ENCODE measurements around the gene RAET1E.
"Not testable (repeated sequence)": the region's sequence is repeated elsewhere in the genome, so short reads cannot be mapped to it uniquely, and the experiment has no call there.

RAET1E gene

DNA sequence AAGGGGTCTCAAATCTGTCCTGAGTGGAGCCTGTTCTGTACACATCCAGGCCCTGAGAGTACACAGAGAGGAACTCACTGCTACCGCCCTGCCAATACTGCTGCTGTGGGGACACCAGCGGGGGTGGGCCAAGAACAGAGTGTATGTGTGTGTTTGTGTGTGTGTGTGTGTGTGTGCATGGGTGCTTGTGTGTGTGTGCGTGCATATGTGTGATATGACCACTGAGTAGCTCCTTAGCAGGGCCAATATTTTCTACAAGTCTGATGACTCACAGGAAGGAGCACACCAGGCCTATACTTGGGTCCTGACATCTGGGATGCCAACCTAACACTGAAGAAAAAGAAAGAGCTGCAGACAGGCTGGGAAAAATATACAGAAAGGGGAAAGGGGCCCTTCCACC is 1.4 kb downstream of the RAET1E start:
- intact Hi-C loops (cut with DNase I): no loop called here
- DNase-seq: no peak

DNA sequence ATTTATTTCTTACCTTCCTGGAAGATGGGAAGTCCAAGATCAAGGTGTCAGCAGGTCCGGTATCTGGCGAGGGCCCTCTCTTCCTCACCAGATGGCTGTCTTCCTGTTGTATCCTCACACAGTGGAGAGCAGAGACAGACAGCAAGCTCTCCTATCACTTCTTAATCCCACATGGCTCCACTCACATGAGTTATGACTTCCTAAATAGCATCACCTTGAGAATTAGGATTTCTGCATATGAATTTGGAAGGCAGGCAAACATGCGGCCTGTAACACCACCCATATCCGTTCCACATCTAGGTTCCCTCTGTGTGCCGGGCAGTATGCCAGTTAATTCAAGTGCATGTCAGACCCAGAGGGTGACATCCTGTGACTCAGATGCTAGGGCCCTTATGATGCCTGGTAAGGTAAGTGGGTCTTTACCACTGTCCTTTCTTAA is 2.1 kb downstream of the RAET1E start:
- DNase-seq: no peak
- intact Hi-C loops (cut with DNase I): no loop called here

DNA sequence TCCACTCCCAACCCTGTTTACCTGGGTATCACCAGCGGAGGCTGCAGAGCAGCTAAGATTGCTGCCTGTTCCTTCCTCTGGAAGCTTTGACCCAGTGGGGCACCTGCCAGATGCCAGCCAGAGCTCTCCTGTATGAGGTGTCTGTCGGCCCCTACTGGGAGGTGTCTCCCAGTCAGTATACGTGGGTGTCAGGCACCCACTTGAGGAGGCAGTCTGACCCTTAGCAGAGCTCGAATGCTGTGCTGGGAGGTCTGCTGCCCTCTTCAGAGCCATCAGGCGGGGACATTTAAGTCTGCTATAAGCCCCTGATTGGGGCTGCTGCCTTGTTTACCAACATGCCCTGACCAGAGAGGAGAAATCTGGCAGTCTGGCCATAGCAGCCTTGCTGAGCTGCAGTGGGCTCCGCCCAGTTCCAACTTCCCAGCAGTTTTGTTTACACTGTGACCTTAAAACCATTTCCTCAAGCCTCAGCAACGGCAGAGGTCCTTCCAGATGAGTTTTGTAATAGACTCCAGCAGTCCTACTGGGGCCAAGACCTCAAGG is 2.8 kb downstream of the RAET1E start:
- intact Hi-C loops (cut with DNase I): no loop called here
- DNase-seq: peak in 1 of 10 donors; percentile 41

DNA sequence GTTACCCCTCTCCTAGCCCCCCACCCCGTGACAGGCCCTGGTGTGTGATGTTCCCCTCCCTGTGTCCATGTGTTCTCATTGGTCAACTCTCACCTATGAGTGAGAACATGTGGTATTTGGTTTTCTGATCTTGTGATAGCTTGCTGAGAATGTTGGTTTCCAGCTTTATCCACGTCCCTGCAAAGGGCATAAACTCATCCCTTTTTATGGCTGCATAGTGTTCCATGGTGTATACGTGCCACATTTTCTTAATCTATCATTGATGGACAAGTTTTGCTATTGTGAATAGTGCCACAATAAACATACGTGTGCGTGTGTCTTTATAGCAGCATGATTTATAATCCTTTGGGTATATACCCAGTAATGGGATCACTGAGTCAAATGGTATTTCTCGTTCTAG is 6.0 kb downstream of the RAET1E start:
- DNase-seq; intact Hi-C loops (cut with DNase I): not testable (repeated sequence)

DNA sequence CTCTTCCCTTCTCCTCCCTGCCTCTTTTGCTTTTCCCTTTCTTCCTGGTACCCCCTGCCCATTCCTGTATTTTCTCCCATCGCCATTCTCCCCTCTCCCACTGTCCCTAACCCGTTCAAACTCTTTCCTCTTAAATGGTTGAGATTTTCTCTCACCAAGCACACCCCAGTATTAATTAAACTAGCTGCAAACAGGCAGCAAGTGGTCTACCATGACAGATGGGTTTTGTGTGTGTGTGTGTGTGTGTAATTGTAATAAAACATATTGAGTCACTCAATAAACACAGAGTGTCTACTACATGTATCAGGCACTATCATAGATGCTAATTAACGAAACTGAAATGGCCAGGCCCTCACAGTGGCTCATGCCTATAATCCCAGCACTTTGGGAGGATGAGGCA is 6.7 kb downstream of the RAET1E start:
- DNase-seq: no peak
- intact Hi-C loops (cut with DNase I): no loop called here

DNA sequence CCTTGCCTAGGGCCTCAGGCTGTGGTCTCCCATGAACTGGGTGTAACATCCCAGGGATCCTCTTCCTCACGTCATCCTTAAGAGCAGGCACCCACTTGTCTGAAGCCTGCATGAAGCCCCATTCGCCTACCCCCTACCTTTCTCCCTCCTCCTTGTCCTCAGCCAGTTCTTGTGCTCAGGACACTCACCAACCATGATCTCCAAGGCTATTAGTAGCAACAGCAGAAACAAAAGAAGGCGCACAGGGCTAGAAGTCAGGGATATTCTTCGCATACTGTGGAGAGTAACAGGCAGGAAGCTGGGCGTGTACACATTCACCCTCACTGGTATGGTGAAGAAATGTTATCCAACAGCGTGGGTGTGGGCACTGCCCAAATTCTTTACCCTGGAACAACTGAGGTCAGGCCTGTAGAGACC is 7.3 kb downstream of the RAET1E start:
- intact Hi-C loops (cut with DNase I): no loop called here
- DNase-seq: peak in 1 of 10 donors; percentile 14

DNA sequence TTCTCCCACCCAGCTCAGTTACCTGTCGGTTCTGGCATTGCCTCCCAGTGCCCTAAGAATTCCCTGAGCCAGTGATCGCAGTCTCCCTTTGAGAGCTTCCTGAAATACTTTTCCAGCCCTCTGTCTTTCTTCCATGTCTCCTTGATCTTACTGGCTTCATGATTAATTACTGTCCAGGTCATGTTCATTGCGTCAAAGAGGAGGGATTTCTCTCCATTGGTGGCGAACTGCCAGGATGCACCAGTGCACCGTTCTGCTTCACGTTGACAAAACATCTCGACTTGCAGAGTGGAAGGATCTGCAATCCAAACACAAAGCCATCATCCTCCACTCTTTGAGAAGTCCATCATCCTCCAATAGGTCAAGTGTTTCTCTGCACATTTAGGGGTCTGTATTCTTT is 8.6 kb downstream of the RAET1E start:
- intact Hi-C loops (cut with DNase I): no loop called here
- no peak for DNase-seq

DNA sequence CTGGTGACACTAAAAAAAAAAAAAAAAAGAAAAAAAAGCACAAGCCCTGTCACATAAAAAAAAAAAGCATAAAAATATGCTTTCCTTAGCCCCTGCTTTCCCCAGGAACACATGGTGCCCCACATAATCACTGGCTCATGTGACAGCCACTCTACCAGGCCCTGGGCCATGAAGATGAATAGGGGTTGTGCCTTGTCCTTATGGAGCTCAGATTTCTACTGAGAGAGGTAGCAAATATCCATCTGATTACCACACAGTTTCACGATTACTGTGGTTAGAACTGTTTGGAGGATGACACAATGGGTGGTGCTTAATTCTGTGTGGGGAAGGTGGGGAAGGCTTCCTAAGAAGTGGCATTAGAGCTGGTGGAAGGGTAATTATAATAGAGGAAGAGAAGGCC is 9.3 kb downstream of the RAET1E start:
- DNase-seq: no peak
- intact Hi-C loops (cut with DNase I): no loop called here

DNA sequence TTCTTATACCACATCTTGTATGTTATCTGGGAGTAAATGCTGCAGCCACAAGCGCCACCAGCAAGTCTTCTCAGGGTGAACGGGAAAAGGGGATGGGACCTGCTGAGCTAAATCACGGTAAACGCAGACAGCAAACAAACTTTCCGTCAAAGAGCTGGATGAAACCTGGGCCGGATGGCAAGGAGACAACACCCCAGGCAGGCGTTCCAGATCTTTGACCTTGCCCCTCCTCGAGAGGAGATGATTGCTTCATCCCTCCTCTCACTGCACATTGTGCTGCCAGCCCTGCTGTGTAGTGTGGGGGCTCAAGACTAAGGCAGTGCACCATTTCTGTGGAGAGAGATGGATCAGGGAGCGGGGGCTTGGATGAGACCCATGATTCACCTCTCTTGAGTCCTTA is 9.8 kb downstream of the RAET1E start:
- DNase-seq: no peak
- intact Hi-C loops (cut with DNase I): no loop called here

DNA sequence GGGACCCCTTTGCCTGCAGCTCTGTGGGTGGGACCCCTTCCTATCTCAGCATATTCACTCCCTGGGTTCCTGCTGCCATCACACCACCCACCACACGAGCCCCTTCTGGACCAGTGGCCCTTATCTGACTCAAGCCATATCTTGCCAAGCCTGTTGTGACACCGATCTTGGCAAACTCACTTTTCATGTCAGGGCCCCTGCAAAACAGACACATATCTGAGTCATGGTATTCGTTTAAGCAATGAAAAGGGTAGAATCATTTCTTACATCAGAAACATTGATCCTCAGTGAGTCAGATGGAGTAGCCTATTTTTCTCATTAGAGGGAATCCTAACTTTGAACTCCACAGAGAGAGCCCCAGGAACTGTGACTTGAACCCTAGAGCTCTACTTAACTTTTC is 10.6 kb downstream of the RAET1E start:
- intact Hi-C loops (cut with DNase I): no loop called here
- no peak for DNase-seq

DNA sequence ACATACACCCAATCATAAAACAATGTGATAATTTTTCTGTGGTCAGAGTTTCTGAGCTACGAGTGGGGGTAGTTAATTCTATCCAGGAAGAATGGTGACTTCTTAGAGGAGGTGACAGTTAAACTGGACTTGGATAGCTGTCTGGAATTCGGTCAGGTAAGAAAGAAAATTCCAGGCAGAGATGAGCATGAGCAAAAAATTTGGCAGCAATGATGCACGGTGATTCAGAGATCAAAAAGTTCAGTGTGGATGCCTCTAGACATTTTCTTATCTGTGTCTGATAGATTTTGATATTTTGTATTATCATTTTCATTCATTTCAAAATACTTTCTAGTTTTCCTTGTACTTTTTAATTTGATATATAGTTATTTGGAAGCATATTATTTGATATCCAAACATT is 12.0 kb downstream of the RAET1E start:
- DNase-seq: no peak
- intact Hi-C loops (cut with DNase I): no loop called here

DNA sequence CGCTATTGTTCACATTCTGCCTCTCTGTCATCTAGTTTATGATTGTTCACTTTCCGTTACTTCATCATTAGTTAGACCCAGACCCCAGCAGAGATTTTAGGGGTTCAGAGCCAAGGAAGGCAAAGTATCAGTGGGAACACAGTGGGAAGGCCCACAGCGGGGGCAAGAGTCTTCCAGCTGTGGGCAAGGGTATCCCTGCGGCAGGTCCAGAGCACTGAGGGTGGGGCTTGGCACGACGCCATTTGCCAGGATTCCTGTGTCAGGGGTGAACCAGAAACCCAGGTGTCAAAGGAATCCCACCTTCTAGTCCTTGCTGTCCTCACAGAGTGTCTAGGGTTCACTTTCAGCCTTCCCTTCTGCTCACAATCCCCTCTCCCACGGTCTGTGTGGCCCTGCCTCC is 13.3 kb downstream of the RAET1E start:
- DNase-seq: peak in 1 of 10 donors; percentile 46

DNA sequence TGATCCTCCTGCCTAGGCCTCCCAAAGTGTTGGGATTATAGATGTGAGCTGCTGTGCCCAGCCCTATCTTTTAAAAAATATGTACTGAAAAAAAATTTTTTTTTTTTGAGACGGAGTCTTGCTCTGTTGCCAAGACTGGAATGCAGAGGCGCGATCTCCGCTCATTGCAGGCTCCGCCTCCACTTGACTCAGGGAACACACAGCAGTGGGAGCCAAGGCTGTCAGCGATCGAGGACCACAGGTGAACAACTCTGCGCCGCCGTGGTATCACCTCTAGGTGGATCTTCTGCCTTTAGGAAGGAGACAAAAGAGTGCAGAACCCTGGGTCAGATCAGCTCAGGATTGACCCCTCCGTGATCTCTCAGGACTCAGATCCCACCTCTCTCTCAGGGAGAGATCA is 13.7 kb downstream of the RAET1E start:
- DNase-seq: peak in 2 of 10 donors; percentile 75 to 81
- intact Hi-C loops (cut with DNase I): no loop called here

More for the DNA sequence above, 13.3 kb downstream of the RAET1E start:
- intact Hi-C loops (cut with DNase I): no loop called here

DNA sequence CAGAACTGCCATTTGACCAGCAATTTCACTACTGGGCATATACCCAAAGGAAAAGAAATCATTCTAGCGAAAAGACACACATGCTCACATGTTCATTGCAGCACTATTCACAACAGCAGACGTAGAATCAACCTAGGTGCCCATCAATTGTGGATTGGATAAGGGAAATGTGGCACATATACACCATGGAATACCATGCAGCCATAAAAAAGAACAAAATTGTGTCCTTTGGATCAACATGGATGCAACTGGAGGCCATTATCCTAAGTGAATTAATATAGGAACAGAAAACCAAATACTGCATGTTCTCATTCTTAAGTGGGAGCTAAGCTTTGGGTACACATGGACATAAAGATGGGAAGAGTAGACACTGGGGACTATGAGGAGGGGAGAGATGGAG is 16.1 kb downstream of the RAET1E start:
- intact Hi-C loops (cut with DNase I): no loop called here
- DNase-seq: no peak

DNA sequence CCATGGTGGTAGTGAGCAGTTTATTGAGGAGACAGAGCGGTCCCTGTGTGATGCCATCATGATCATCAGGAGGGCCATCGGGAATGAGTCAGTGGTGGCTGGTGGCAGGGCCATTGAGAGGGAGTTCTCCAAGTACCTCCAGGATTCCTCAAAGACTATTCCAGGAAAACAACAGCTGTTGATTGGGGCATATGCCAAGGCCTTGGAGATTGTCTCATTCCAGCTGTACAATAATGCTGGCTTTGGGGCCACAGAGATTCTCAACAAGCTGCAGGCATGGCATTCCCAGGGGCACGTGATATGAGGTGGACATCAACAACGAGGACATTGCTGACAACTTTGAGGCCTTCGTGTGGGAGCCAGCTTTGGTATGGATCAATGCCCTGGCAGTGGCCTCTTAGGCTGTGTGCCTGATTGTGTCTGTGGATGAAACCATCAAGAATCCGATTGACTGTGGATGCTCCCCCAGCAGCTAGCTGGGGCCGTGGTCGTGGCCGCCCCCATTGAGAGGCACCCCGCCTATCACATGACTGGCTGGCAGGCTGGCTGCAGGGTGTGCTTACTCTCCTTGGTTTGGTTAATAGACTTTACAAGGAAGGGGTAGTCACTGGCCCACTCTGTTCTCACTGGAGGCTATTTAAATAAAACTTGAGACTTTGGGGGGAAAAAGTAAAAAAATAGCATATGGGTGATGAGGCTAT is 16.7 kb downstream of the RAET1E start:
- DNase-seq: peak in 2 of 10 donors; percentile 21 to 68
- intact Hi-C loops (cut with DNase I): no loop called here

DNA sequence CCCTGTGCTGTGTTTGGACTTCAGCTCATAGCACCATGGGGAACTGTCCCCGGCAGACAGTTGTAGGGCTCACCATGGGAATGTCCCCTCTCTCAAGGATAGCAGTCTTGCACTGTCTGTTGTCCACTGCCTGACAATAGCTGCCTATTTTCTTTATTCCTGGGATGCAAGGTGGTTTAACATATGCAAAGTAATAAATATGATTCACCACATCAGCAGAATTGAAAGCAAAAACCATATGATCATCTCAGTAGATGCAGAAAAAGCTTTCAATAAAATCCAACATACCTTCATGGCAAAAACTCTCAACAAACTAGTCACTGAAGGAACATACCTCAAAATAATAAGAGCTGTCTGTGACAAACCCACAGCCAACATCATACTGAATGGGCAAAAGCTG is 20.3 kb downstream of the RAET1E start:
- intact Hi-C loops (cut with DNase I): no loop called here
- no peak for DNase-seq

DNA sequence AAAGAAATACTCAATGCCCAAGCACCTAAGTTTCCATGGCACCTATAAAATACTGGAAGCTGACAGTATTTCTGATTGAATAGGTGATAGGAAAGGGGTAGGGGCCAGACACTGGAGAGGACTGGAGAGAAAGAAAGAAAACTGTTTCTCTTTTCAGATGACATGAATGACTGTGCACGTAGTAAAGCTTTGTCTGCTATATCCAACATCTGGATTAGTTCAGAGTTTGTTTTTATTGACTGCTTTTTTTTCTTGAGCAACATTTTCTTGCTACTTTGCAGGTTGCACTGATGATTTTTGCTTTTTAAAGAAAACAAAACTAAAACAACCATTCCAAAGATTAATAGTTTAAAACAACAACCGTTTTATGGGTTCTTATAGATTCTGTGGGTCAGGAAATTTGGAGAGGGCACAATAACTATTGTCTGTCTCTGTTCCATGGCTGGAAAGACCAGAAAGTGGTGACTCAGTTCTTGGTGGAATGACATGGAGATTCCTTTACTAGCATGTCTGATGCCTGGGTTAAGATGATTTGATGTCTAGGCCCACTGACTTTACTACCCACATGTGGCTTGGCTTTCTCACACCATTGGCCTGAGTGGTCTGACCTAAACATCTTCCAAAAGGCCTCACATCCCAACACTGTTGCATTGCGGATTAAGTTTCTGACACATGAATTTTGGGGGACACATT is 21.5 kb downstream of the RAET1E start:
- intact Hi-C loops (cut with DNase I): no loop called here
- DNase-seq: no peak

DNA sequence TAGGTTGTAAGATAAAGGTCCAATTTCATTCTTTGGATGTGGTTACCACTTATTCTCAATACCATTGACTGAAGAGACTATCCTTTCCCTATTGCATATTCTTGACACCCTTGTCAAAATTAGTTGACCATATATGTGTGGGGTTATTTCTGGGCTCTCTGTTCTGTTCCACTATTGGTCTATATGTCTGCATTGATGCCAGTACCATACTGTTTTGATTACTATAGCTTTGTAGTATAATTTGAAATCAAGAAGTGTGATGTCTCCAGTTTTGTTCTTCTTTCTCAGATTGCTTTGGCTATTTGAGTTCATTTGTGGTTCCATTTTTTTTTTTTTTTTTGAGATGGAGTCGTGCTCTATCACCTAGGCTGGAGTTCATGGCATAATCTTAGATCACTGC is 25.7 kb downstream of the RAET1E start:
- no peak for DNase-seq
- intact Hi-C loops (cut with DNase I): no loop called here

DNA sequence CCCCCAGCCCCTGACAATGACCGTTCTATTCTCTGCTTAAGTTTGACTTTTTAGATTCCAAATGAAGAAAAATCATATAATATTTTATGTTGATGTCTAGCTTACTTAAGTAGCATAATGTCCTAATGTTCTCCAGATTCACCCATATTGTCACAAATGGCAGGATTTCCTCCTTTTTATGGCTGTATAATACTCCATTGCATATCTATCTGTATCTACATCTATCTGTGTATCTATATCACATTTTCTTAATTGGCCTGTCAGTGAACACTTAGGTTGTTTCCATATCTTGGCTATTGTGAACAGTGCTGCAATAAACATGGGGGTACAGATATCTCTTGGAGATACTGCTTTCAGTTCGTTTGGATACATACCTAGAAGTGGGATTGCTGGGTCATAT is 26.7 kb downstream of the RAET1E start:
- intact Hi-C loops (cut with DNase I): no loop called here
- DNase-seq: no peak

DNA sequence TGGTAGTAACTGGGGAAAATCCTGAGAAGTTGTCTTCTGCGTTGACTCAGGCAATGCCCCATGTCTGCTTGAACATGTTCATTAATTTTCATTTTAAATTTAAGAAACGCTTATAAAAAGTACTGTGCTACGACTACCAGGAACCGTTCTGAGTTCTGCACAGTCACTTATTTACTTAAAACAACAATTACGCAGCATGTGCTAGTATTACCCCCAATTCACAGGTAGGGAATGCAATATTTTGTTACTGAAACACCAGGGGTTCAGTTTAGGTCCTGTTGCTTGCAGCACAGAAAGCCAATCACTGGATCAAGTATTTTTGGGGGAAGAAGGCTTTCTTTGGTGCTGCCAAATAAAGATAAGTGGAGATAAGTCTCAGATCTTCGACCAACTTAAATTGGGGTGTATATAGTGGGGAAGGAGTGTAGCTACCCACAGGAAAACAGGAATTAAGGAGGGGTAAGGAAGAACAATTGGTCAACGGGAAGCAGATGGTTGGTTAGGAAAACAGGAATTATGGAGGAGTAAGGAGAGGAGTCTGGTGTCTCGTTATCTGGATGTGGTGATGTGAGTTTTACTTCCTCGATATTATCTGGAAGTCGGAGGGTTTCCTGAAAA is 28.5 kb downstream of the RAET1E start:
- intact Hi-C loops (cut with DNase I): no loop called here
- no peak for DNase-seq

DNA sequence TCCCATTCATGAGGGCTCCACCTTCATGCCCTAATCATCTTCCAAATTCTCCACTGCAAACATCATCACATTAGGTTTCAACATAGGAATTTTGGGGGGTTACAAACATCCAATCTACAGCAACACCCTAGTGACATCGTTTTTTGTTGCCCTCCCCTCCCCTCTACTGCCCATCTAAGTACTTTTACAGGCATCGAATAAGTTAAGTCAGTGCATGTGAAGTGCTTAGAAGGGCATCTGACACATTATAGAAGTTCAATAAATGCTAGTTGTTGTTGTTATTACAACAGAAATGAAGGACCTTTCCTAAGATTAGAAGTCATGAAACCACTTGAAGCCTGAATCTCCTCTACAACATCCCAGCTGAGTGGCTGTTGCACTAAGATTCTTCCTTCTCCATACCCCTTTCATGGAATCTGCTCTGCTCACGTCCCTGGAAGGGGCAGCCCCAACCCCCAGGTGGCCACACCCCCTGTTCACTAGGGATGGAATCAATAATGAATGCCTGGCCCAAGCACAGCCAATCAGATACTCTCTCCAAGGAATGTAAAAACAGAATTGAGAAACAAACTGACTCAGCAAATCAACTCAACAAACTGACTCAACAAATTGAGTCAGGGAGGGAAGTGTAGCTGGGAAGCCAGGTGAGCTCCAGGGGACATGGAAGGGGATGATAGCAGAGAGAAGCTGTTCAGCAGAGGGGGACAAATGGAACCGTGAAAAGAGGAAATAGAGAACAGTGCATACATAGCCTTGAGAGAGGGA is 29.9 kb downstream of the RAET1E start:
- DNase-seq: no peak
- intact Hi-C loops (cut with DNase I): no loop called here
